ENCODE measurements around the gene MFSD2A. TPM values are rescaled to one million over a fixed set of nuclear protein-coding genes. Genes with fewer than 3 reads are reported as not detected.
A peak's percentile ranks its signal among the peaks of the same experiment; 100 is the strongest.
"Not testable (repeated sequence)": the region's sequence is repeated elsewhere in the genome, so short reads cannot be mapped to it uniquely, and the experiment has no call there.

The MFSD2A gene
- 2.5 TPM for polyA plus RNA-seq (2013, experiment 1 of 4)
- 1.5 TPM for polyA plus RNA-seq (2013, experiment 2 of 4)
- 2.3 TPM for polyA plus RNA-seq (2013, experiment 3 of 4)
- 2.4 TPM for polyA plus RNA-seq (2013, experiment 4 of 4)

DNA sequence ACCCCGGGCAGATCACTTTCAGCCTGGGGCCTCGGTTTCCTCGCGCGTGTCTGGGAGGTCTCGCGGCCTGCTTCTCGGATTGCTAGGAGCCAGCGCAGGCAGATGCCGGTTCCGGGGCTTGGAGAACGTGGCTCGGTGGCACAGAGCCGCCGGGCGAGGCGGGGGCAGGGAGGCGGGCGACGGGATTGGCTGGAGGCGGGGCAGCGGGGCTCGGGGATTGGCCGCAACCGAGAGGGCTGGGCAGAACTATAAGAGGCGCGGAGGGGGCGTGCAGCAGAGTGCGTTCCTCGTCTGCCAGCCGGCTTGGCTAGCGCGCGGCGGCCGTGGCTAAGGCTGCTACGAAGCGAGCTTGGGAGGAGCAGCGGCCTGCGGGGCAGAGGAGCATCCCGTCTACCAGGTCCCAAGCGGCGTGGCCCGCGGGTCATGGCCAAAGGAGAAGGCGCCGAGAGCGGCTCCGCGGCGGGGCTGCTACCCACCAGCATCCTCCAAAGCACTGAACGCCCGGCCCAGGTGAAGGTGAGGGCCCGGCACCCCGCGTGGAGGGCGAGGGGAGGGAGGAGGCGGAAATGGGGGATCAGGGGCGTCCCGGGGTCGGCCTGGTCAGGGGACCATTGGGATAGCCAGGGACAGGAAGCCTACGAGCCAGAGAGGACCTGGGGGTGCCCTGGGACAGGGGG lies at the start of gene MFSD2A:
Gene MFSD2A (plus strand): TSS at position 276 of the 677 bp plus-strand sequence. CDS start 148 bp downstream, at position 424.
- Histone ChIP-seq H3K4me3 (ENCODE audit: insufficient read depth, low read depth, low read length) (peak within 1 kb of the TSS; percentile 34), H3K4me1 (ENCODE audit: control insufficient read depth, insufficient read depth, low read length) (peaks cover 9% of the 10 kb centered on the region), H3K36me3 (ENCODE audit: control insufficient read depth, insufficient read depth, low read length) (no peaks in the 10 kb centered on the region), H3K27ac (ENCODE audit: insufficient read depth, low read depth, low read length, poor library complexity, severe bottlenecking) (no peak within 1 kb of the TSS), H3K9me3 (ENCODE audit: control insufficient read depth, low read length) (no peaks in the 10 kb centered on the region), H3K27me3 (ENCODE audit: control insufficient read depth, insufficient read depth, low read length, poor library complexity, severe bottlenecking) (peaks cover 47% of the 10 kb centered on the region)
- WGBS, 2 experiments, result 1% methylated on average over 62 of the region's 62 CpGs

GRCh38 chr1:39905172-39905571 lies 49.8 kb upstream of the MFSD2A start:
- H3K4me1 ChIP-seq (ENCODE audit: control insufficient read depth, insufficient read depth, low read length), result no peaks in the 10 kb centered on the region
- H3K4me3 ChIP-seq (ENCODE audit: insufficient read depth, low read depth, low read length), result no peak overlapping the region
- 93 to 96% methylated on average over 4 of the region's 4 CpGs for WGBS, 2 experiments
- H3K36me3 ChIP-seq (ENCODE audit: control insufficient read depth, insufficient read depth, low read length), result no peaks in the 10 kb centered on the region
- H3K9me3 ChIP-seq (ENCODE audit: control insufficient read depth, low read length), result no peaks in the 10 kb centered on the region
- H3K27me3 ChIP-seq (ENCODE audit: control insufficient read depth, insufficient read depth, low read length, poor library complexity, severe bottlenecking), result peaks cover 20% of the 10 kb centered on the region
- H3K27ac ChIP-seq (ENCODE audit: insufficient read depth, low read depth, low read length, poor library complexity, severe bottlenecking), result no peak overlapping the region

DNA sequence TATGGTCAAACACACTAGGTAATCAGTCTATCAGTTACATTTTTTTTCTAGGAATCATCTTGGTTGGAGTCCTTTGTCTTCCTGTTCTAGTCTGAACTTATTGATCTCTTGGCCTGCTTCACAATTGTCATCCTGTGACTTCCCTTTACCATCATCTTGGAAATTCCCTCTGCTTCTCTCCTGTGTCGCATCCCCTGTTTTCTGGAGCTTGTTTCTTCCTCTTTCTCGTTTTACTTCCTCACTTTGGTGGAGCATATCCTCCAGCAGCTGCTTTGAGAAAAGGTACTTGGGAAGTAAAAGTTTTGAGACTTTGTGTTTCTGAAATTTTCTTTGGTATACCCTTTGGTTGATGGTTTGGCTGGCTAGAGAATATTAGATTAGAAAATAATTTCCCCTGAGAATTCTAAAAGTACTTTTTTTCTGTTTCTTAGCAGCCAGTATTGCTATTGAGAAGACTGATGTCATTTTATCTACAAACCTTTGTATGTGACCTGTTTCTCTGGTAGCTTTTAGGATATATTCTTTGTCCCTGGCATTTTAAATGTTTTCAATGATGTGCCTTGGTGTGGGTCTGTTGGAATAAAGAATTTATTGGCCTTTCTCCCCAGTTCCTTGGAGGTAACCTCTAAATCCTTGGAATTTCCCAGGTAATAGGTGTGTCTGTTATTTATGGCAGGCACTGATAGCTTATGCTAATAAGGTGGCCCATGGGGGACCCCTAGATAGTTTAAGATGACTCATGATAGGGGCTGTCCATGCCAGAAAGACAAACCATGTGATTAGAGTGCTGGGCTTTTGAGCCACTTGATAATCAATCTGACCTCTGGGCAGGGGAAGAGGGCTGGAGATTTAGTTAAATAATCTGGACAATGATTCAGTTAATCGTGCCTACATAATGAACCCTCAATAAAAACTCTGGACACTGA lies 47.2 kb upstream of the MFSD2A start:
- H3K27ac ChIP-seq (ENCODE audit: insufficient read depth, low read depth, low read length, poor library complexity, severe bottlenecking), result no peak overlapping the region
- no peaks in the 10 kb centered on the region for H3K4me1 ChIP-seq (ENCODE audit: control insufficient read depth, insufficient read depth, low read length)
- peaks cover 10% of the 10 kb centered on the region for H3K27me3 ChIP-seq (ENCODE audit: control insufficient read depth, insufficient read depth, low read length, poor library complexity, severe bottlenecking)
- H3K9me3 ChIP-seq (ENCODE audit: control insufficient read depth, low read length), result no peaks in the 10 kb centered on the region
- H3K36me3 ChIP-seq (ENCODE audit: control insufficient read depth, insufficient read depth, low read length), result no peaks in the 10 kb centered on the region
- no peak overlapping the region for H3K4me3 ChIP-seq (ENCODE audit: insufficient read depth, low read depth, low read length)
- 96 to 100% methylated on average over 2 to 3 of the region's 3 CpGs for WGBS, 2 experiments

GRCh38 chr1:39908534-39908933 lies 46.4 kb upstream of the MFSD2A start:
- H3K27ac ChIP-seq (ENCODE audit: insufficient read depth, low read depth, low read length, poor library complexity, severe bottlenecking), result no peak overlapping the region
- no peaks in the 10 kb centered on the region for H3K9me3 ChIP-seq (ENCODE audit: control insufficient read depth, low read length)
- 93 to 100% methylated on average over 1 of the region's 2 CpGs for WGBS, 2 experiments
- H3K4me1 ChIP-seq (ENCODE audit: control insufficient read depth, insufficient read depth, low read length), result no peaks in the 10 kb centered on the region
- H3K27me3 ChIP-seq (ENCODE audit: control insufficient read depth, insufficient read depth, low read length, poor library complexity, severe bottlenecking), result peaks cover 3% of the 10 kb centered on the region
- H3K4me3 ChIP-seq (ENCODE audit: insufficient read depth, low read depth, low read length), result no peak overlapping the region
- H3K36me3 ChIP-seq (ENCODE audit: control insufficient read depth, insufficient read depth, low read length), result no peaks in the 10 kb centered on the region

DNA sequence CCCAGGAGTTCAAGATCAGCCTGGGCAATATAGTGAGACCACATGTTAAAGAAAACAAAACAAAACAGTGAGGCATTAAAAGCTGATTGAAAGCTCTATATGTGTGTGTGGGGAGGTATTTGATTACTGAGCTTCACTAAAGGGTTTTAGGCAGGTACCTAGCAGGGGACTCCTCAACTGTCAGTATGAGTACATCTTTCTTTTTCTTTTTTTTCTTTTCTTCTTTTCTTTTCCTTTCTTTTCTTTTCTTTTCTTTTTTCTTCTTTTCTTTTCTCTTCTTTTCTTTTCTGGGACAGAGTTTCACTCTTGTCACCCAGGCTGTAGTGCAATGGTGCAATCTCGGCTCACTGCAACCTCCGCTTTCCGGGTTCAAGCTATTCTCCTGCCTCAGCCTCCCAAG lies 44.7 kb upstream of the MFSD2A start:
- Histone ChIP-seq H3K9me3 (ENCODE audit: control insufficient read depth, low read length) (no peaks in the 10 kb centered on the region), H3K27ac (ENCODE audit: insufficient read depth, low read depth, low read length, poor library complexity, severe bottlenecking) (no peak overlapping the region)
- 91 to 97% methylated on average over 3 of the region's 3 CpGs for WGBS, 2 experiments

GRCh38 chr1:39913136-39913535 lies 41.8 kb upstream of the MFSD2A start:
- 93 to 94% methylated on average over 26 to 30 of the region's 30 CpGs for WGBS, 2 experiments

More for the DNA sequence above, 44.7 kb upstream of the MFSD2A start:
- H3K27me3 ChIP-seq (ENCODE audit: control insufficient read depth, insufficient read depth, low read length, poor library complexity, severe bottlenecking), result no peaks in the 10 kb centered on the region
- H3K4me1 ChIP-seq (ENCODE audit: control insufficient read depth, insufficient read depth, low read length), result no peaks in the 10 kb centered on the region
- no peaks in the 10 kb centered on the region for H3K36me3 ChIP-seq (ENCODE audit: control insufficient read depth, insufficient read depth, low read length)
- no peak overlapping the region for H3K4me3 ChIP-seq (ENCODE audit: insufficient read depth, low read depth, low read length)

GRCh38 chr1:39915499-39916129 lies 39.3 kb upstream of the MFSD2A start:
- Histone ChIP-seq H3K4me1 (ENCODE audit: control insufficient read depth, insufficient read depth, low read length) (no peaks in the 10 kb centered on the region), H3K36me3 (ENCODE audit: control insufficient read depth, insufficient read depth, low read length) (no peaks in the 10 kb centered on the region)
- 91% methylated on average over 6 of the region's 6 CpGs for WGBS, 2 experiments

More at GRCh38 chr1:39913136-39913535, 41.8 kb upstream of the MFSD2A start:
- H3K27me3 ChIP-seq (ENCODE audit: control insufficient read depth, insufficient read depth, low read length, poor library complexity, severe bottlenecking); H3K4me1 ChIP-seq (ENCODE audit: control insufficient read depth, insufficient read depth, low read length); H3K9me3 ChIP-seq (ENCODE audit: control insufficient read depth, low read length); H3K36me3 ChIP-seq (ENCODE audit: control insufficient read depth, insufficient read depth, low read length); H3K4me3 ChIP-seq (ENCODE audit: insufficient read depth, low read depth, low read length); H3K27ac ChIP-seq (ENCODE audit: insufficient read depth, low read depth, low read length, poor library complexity, severe bottlenecking): not testable (repeated sequence)

DNA sequence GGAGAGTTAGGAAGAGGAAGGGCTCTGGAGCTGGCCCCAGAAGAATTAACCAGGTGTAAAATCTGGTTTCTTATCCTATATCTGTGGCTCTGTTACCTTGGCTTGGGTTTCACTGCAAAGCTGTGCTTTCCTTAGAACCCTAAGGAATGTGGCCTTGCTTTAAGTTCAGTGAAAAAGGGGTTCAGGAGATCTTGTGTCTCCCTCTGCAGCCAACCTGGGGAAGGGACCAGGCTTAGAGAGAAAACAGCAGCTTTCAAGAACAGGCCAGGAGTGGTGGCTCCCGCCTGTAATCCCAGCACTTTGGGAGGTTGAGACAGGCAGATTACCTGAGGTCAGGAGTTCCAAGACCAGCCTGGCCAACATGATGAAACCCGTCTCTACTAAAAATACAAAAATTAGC lies 37.1 kb upstream of the MFSD2A start:
- H3K4me1 ChIP-seq (ENCODE audit: control insufficient read depth, insufficient read depth, low read length), result peaks cover 6% of the 10 kb centered on the region
- peaks cover 18% of the 10 kb centered on the region for H3K27me3 ChIP-seq (ENCODE audit: control insufficient read depth, insufficient read depth, low read length, poor library complexity, severe bottlenecking)
- 86 to 91% methylated on average over 2 of the region's 2 CpGs for WGBS, 2 experiments
- H3K27ac ChIP-seq (ENCODE audit: insufficient read depth, low read depth, low read length, poor library complexity, severe bottlenecking), result no peak overlapping the region
- no peaks in the 10 kb centered on the region for H3K9me3 ChIP-seq (ENCODE audit: control insufficient read depth, low read length)
- no peaks in the 10 kb centered on the region for H3K36me3 ChIP-seq (ENCODE audit: control insufficient read depth, insufficient read depth, low read length)
- H3K4me3 ChIP-seq (ENCODE audit: insufficient read depth, low read depth, low read length), result no peak overlapping the region

More at GRCh38 chr1:39915499-39916129, 39.3 kb upstream of the MFSD2A start:
- Histone ChIP-seq H3K27ac (ENCODE audit: insufficient read depth, low read depth, low read length, poor library complexity, severe bottlenecking) (no peak overlapping the region), H3K4me3 (ENCODE audit: insufficient read depth, low read depth, low read length) (no peak overlapping the region), H3K9me3 (ENCODE audit: control insufficient read depth, low read length) (no peaks in the 10 kb centered on the region), H3K27me3 (ENCODE audit: control insufficient read depth, insufficient read depth, low read length, poor library complexity, severe bottlenecking) (no peaks in the 10 kb centered on the region)

- no peaks in the 10 kb centered on the region for H3K36me3 ChIP-seq (ENCODE audit: control insufficient read depth, insufficient read depth, low read length)
- H3K27ac ChIP-seq (ENCODE audit: insufficient read depth, low read depth, low read length, poor library complexity, severe bottlenecking), result no peak overlapping the region
- peaks cover 6% of the 10 kb centered on the region for H3K4me1 ChIP-seq (ENCODE audit: control insufficient read depth, insufficient read depth, low read length)
- H3K9me3 ChIP-seq (ENCODE audit: control insufficient read depth, low read length), result no peaks in the 10 kb centered on the region
- no peak overlapping the region for H3K4me3 ChIP-seq (ENCODE audit: insufficient read depth, low read depth, low read length)
- H3K27me3 ChIP-seq (ENCODE audit: control insufficient read depth, insufficient read depth, low read length, poor library complexity, severe bottlenecking), result peaks cover 31% of the 10 kb centered on the region
- WGBS, 2 experiments, result 49 to 51% methylated on average over 3 of the region's 3 CpGs
Observed at GRCh38 chr1:39919545-39919944, 35.4 kb upstream of the MFSD2A start.

Measured in ectodermal cell (in vitro differentiated cells).